ENCODE measurements around the gene PHC1. TPM values are rescaled to one million over a fixed set of nuclear protein-coding genes. Genes with fewer than 3 reads are reported as not detected.
"Not testable (repeated sequence)": the region's sequence is repeated elsewhere in the genome, so short reads cannot be mapped to it uniquely, and the experiment has no call there.

Gene PHC1
- total RNA-seq, 4 donors from 2014 or later, result 9.3 to 23.6 (median 15.3) TPM

DNA sequence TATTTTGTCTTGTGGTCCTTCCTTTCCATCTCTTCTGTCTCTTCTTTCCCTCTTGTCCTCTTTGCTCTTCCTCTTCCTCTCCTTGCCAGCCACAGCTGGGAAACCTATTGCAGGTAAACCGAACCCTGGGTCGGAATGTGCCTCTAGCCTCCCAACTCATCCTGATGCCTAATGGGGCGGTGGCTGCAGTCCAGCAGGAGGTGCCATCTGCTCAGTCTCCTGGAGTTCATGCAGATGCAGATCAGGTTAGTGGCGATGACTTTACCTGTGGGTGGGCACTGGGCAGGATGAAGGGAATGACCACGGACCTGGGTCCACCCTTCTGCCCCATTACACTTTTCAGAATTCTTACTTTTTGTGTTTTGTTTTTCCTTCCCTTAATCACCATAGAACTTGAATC lies 8.2 kb downstream of the PHC1 start:
- DNase-seq, result no peak
- Histone ChIP-seq H3K27me3 (no peaks in the 10 kb centered on the region), H3K27ac (no peak overlapping the region), H3K9me3 (no peaks in the 10 kb centered on the region), H3K36me3 (no peaks in the 10 kb centered on the region), H3K4me1 (no peaks in the 10 kb centered on the region), H3K4me3 (no peak overlapping the region)
- no peak for TF ChIP-seq POLR2A (IDR thresholded peaks at IDR 0.05)
- TF ChIP-seq EP300 (IDR thresholded peaks at IDR 0.05; ENCODE audit: low read depth), result no peak
- TF ChIP-seq POLR2AphosphoS5 (IDR thresholded peaks at IDR 0.05), result no peak
- TF ChIP-seq, protein P1, sequence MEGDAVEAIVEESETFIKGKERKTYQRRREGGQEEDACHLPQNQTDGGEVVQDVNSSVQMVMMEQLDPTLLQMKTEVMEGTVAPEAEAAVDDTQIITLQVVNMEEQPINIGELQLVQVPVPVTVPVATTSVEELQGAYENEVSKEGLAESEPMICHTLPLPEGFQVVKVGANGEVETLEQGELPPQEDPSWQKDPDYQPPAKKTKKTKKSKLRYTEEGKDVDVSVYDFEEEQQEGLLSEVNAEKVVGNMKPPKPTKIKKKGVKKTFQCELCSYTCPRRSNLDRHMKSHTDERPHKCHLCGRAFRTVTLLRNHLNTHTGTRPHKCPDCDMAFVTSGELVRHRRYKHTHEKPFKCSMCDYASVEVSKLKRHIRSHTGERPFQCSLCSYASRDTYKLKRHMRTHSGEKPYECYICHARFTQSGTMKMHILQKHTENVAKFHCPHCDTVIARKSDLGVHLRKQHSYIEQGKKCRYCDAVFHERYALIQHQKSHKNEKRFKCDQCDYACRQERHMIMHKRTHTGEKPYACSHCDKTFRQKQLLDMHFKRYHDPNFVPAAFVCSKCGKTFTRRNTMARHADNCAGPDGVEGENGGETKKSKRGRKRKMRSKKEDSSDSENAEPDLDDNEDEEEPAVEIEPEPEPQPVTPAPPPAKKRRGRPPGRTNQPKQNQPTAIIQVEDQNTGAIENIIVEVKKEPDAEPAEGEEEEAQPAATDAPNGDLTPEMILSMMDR (IDR thresholded peaks at IDR 0.05), result no peak
- WGBS, 2 donors (ENCODE audit: low coverage in 1 of 2), result 88 to 94% methylated on average over 3 to 5 of the region's 5 CpGs
- intact Hi-C loops (cut with DNase I; ENCODE audit: low total_unique reads) (no loop called here), in situ Hi-C loops (cut with MboI; ENCODE audit: low pct_ligation_motif_present in 1 of 4, low pct_unique_long_range_greater_than_20kb in 1 of 4, low sequenced_read_pairs in 3 of 4) (no loop called here)

DNA sequence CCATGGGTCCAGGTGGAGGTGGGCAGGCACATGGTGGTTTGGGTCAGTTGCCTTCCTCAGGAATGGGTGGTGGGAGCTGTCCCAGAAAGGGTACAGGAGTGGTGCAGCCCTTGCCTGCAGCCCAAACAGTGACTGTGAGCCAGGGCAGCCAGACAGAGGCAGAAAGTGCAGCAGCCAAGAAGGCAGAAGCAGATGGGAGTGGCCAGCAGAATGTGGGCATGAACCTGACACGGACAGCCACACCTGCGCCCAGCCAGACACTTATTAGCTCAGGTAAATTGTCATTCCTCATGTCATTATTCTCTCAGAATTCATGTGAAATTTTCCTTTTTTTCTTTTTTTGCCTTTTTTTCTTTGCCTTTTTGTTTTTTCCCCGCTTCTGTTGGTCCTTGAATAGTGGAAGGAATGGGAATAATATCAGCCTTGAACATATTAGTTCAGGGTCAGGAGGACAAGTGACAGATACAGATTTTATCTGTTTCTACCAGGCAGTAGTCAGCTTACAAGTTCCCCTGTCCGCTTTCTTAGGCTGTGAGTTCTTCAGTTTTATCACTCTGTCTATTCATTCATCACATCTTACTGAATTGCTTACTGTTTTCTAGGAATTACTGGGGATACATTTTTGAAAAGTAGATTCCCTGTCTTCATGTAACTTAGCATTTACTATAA lies 16.5 kb downstream of the PHC1 start:
- H3K4me3 ChIP-seq; intact Hi-C loops (cut with DNase I; ENCODE audit: low total_unique reads); H3K9me3 ChIP-seq; H3K27me3 ChIP-seq; H3K4me1 ChIP-seq; H3K36me3 ChIP-seq; in situ Hi-C loops (cut with MboI; ENCODE audit: low pct_ligation_motif_present in 1 of 4, low pct_unique_long_range_greater_than_20kb in 1 of 4, low sequenced_read_pairs in 3 of 4); H3K27ac ChIP-seq; DNase-seq: not testable (repeated sequence)
- WGBS, 2 donors (ENCODE audit: low coverage in 1 of 2), result 88 to 89% methylated on average over 4 of the region's 4 CpGs

DNA sequence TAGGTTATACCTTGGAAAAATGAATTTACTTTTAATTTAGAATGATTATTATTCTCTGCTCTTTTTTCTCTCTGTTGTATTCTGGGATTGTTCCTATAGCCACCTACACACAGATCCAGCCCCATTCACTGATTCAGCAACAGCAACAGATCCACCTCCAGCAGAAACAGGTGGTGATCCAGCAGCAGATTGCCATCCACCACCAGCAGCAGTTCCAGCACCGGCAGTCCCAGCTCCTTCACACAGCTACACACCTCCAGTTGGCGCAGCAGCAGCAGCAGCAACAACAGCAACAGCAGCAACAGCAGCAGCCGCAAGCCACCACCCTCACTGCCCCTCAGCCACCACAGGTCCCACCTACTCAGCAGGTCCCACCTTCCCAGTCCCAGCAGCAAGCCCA lies 18.2 kb downstream of the PHC1 start:
- H3K4me3 ChIP-seq; H3K27ac ChIP-seq; H3K27me3 ChIP-seq; H3K4me1 ChIP-seq; H3K36me3 ChIP-seq; H3K9me3 ChIP-seq; in situ Hi-C loops (cut with MboI; ENCODE audit: low pct_ligation_motif_present in 1 of 4, low pct_unique_long_range_greater_than_20kb in 1 of 4, low sequenced_read_pairs in 3 of 4); DNase-seq; intact Hi-C loops (cut with DNase I; ENCODE audit: low total_unique reads): not testable (repeated sequence)
- WGBS, 2 donors (ENCODE audit: low coverage in 1 of 2), result 80 to 97% methylated on average over 1 to 2 of the region's 3 CpGs

DNA sequence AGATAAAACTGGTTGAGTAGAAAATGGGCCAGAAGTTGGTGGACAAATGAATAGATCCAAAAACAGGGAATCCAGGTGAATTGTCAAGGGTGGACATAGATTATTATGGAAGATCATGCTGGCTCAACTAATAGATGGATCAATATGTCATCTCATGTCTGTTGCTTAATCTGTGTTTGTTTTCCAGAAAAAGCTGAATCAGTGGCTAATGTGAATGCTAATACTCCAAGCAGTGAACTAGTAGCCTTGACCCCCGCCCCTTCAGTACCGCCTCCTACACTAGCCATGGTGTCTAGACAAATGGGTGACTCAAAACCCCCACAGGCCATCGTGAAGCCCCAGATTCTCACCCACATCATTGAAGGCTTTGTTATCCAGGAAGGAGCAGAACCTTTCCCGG lies 19.8 kb downstream of the PHC1 start:
- in situ Hi-C loops (cut with MboI; ENCODE audit: low pct_ligation_motif_present in 1 of 4, low pct_unique_long_range_greater_than_20kb in 1 of 4, low sequenced_read_pairs in 3 of 4); H3K4me1 ChIP-seq; H3K36me3 ChIP-seq; intact Hi-C loops (cut with DNase I; ENCODE audit: low total_unique reads); H3K27me3 ChIP-seq; H3K9me3 ChIP-seq; H3K4me3 ChIP-seq; H3K27ac ChIP-seq; DNase-seq: not testable (repeated sequence)
- WGBS, 2 donors (ENCODE audit: low coverage in 1 of 2), result 80 to 91% methylated on average over 1 to 4 of the region's 4 CpGs

DNA sequence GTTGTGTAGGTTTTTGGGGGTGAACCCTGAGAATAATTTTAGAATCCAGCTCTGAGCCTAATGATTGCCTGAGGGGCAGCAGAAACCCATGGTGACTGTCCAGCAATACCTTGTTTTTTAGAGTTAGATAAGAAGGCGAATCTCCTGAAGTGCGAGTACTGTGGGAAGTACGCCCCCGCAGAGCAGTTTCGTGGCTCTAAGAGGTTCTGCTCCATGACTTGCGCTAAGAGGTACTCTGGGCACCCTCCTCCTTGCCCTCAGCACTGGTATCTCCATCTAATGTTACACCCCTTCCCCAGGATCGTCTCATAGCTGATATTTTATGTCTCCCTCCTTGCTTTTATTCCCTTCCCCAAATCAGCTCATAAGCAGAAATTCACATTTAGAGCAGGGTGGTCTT lies 22.4 kb downstream of the PHC1 start:
- intact Hi-C loops (cut with DNase I; ENCODE audit: low total_unique reads), result no loop called here
- no peak overlapping the region for H3K4me3 ChIP-seq
- no peaks in the 10 kb centered on the region for H3K9me3 ChIP-seq
- no peak for DNase-seq
- no peak for TF ChIP-seq POLR2A (IDR thresholded peaks at IDR 0.05)
- TF ChIP-seq EP300 (IDR thresholded peaks at IDR 0.05; ENCODE audit: low read depth), result no peak
- TF ChIP-seq, protein P1 (IDR thresholded peaks at IDR 0.05), result no peak
- no peak for TF ChIP-seq POLR2AphosphoS5 (IDR thresholded peaks at IDR 0.05)
- H3K27ac ChIP-seq, result no peak overlapping the region
- H3K36me3 ChIP-seq, result peaks cover 0 to 12% (median 3%) of the 10 kb centered on the region in 4 donors
- in situ Hi-C loops (cut with MboI; ENCODE audit: low pct_ligation_motif_present in 1 of 4, low pct_unique_long_range_greater_than_20kb in 1 of 4, low sequenced_read_pairs in 3 of 4), result no loop called here
- WGBS, 2 donors (ENCODE audit: low coverage in 1 of 2), result 96 to 100% methylated on average over 3 to 7 of the region's 7 CpGs
- H3K4me1 ChIP-seq, result no peaks in the 10 kb centered on the region
- H3K27me3 ChIP-seq, result no peaks in the 10 kb centered on the region

DNA sequence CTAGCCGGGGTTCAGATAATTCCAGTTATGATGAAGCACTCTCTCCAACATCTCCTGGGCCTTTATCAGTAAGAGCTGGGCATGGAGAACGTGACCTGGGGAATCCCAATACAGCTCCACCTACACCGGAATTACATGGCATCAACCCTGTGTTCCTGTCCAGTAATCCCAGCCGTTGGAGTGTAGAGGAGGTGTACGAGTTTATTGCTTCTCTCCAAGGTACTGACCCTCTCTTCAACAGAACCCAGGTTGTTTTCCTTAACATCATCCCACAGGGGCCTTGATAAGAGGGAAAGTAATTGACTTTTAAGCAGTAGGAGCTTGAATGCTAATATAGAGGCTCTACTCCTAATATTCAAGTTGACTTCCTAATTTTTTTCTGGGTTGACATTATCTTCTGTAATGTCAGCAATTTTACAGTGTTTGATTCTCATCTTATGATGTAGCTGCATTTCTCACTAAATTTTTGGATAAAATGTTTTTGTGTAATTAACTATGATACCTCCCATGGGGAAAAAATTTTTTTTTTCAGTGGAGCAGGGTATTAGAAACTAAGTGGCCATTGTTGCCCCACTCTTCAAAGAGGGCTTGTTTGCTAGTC lies 23.6 kb downstream of the PHC1 start:
- H3K27ac ChIP-seq; H3K9me3 ChIP-seq; H3K4me3 ChIP-seq; in situ Hi-C loops (cut with MboI; ENCODE audit: low pct_ligation_motif_present in 1 of 4, low pct_unique_long_range_greater_than_20kb in 1 of 4, low sequenced_read_pairs in 3 of 4); H3K27me3 ChIP-seq; H3K4me1 ChIP-seq; intact Hi-C loops (cut with DNase I; ENCODE audit: low total_unique reads); DNase-seq: not testable (repeated sequence)
- WGBS, 2 donors (ENCODE audit: low coverage in 1 of 2), result 84 to 100% methylated on average over 1 to 5 of the region's 5 CpGs
- peaks cover 0 to 23% (median 9%) of the 10 kb centered on the region in 4 donors for H3K36me3 ChIP-seq

Measured in transverse colon (tissue), 4 donors.